Stromal cell of bone marrow (primary cell): ENCODE measurements around the gene ELF1.

Source experiments
- DNase-seq: peaks from one replicate; pipeline ENCODE4 v3.0.0-alpha.2; 2012; ENCODE audit warnings: low read depth

The ELF1 gene

DNA sequence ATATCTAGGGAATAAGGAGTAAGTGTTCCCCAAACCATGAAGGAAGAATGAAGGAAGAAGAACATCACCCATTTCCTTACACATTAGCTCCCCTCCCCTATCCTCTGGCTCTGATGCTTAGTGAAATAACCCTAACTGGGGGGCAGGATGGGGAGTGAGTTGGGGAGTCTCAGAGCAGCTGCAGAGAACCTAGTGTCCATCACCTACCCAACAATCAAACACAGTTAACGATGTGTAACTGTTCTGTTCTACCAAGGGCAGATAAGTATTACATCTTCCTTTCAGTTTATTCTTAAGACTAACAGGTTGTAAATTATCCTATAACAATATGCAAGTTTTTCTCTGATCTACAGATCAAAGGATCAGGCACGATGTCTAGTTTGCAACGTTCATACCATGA lies 12.8 kb downstream of the ELF1 start:
- no peak for DNase-seq

DNA sequence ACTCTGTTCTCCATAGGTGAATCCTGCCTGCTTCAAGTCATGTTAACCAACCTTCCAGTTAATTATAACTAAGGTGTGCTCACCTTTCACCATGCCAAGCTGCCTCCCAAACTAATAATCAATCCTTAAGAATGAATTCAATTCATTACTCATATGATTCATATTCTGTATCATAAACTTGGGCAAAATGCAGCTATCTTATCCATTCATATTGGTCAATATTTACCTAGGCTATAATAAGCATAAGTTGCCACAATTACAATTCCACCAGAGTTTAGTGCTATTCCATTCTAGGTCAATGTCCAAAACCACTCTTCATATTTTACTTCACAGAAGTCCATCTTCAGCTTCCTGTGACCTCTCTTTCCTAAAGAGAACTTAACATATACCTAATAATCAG lies 13.4 kb downstream of the ELF1 start:
- DNase-seq = no peak

DNA sequence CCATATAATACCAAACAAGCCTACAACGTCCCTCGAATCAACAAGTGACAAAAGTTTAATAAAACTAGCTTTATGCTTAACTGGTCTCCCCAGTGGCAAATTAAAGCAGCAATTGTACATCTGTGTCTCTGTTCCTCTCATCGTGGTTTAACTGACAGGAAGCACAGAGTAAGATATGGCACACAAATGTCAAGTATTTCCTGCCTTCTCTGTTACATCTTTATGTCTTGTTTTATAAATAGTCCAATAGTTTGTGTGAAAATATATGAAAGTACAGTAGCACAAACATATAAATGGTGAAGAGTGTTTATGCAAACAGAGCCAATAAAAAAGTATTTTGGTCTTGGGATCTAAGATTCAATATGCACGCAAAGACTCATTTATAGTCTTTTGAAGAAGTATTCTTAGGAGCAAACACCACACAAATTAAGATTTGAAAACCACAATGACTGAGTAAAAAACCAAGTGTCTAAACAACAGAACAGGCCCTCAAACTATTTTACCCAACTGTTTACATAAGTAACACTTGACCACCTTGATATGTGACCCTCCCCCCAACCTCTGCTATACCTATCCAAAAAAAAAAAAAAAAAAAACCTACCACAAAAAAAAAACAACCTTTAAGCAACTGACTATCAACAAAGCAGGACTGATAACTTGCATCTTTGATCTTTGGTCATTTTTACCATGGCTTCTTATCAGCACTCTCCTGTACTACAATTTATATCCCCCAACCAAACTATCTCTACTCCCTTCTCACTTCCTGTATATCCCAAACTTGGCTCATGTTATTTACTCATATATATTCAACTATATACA lies 14.0 kb downstream of the ELF1 start:
- DNase-seq = no peak

DNA sequence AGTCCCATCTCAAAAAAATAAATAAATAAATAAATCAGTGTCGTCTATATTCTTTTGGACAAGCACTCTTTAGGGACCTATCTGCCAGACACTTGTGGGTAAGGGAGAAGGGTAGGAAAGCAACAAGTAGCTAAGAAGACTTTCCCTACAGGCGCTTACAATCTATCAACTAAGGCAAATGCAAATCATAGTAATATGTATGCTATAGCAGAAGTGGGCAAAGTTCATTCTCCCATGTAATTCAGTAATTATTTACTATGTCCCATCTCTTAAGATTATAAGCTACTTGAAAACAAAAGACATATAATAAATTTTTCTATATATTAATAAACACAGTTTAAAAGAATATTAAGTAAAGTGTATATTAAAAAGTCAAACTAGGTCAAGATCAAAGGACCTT lies 16.5 kb downstream of the ELF1 start:
- DNase-seq = no peak

DNA sequence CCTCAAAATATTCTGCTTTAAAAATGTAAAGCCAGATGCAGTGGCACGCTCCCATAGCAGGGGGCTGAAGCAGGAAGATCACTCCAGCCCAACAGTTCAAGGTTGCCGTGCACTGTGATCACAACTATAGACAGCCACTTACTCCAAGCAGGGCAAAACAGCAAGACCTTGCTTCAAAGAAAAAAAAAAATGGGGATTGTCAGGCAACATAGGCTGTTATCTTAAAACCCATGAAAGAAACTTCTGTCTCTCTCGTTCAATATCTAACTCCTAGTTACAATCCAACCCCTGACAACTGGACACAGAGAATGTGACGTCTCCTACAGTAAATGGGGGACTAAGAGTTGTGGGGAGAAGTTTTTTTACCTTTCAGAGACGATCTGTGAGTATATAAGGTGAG lies 17.4 kb downstream of the ELF1 start:
- DNase-seq = no peak

DNA sequence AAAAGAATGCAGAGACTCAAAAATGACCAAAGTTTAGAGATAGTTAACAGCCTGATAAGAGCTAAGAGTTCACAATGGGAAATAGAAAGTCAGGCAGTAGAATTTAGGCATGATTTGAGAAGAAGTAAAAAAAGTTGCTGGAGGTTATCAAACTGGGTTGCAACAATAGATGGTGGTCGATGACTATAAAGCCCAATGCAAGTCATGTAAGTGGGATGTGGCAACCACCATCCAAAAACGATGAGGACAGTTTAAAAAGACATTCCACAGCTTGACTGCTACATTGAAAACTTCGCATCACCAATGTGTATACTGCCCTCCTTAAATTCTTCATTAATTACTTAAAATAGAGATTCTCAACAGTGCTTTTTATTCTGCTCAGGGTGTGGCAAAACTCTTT lies 19.7 kb downstream of the ELF1 start:
- DNase-seq = no peak

DNA sequence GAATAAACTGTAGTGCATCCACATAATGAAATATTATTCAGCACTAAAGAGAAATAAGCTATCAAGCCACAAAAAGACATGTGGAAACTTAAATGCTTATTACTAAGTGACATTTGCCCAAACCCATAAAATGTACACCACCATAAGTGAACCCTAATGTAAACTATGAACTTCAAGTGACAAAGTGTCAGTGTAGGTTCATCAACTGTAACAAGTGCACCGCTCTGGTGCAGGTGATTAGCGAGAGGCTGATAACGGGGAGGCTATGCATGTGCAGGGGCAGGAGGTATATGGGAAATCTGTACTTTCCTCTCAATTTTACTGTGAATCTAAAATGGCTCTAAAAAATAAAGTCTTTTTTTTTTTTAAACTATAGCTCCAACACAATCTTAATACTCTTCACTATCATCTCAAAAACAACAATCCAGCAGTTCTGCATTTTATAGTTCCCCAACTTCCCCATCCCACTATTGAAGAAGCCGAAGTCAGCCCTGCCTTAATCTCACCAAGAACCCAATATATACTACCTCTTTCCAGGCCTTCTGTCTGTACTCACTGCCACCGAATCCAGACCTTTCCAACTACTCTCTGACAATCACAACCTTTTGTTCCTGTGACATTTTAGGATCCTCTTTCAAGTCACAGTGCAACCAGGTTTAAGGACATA lies 22.6 kb downstream of the ELF1 start:
- no peak for DNase-seq

DNA sequence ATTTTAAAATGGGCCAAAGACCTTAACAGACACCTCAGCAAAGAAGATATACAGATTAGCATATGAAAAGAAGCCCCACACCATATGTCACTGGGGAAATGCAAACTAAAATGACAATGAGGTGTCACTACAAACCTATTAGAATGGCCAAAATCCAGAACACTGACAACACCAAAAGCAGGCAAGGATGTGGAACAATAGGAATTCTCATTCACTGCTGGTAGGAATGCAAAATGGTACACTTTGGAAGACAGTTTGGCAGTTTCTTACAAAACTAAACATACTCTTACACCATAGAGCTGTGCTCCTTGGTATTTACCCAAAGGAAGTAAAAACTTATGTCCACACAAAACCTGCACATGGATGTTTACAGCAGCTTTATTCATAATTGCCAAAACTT lies 23.1 kb downstream of the ELF1 start:
- no peak for DNase-seq

DNA sequence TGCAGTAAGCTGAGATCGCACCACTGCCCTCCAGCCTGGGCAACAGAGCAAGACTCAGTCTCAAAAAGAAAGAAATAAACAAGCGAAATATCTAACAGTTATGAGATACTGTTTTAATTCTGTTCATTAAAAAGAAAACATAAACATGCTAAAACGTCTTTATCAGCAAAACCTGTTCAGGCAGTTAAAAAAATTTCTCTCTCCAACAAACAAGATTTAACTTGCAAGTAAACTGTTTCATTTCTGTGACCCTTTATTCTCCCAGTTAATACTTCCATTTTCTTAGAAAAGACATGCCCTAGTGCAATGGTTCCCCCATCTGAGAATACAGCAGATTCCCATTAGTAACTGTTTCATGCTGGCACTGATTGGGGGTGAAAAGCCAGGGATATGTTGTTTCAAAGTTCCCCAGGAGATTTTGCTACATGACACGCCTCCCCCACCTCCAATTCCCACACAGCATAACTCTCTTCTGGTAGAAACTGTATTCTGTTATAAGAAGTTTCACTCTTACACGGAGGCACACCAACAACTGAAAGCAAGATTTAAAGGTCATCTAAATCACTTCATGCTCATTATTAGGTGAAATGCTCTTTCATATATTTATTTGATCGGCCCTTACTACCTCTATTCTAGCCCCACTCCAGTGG lies 24.4 kb downstream of the ELF1 start:
- no peak for DNase-seq

DNA sequence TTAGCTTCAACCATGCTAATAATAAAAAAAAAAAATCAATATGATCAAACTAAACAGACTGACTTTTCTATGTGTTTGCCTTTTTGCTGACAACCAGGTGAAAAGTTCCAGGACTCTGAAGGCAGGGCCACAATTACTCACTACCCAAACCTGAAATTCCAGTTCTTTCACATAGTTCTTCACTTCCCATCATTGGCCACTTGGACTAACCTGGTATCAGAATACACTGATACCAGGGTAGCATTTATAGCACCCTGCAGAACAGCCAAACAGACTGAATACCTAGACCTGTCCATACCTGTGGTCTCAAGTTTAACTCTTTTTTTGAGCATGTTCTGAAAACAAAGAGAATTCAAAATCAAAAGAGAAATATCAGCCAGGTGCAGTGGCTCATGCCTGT lies 25.1 kb downstream of the ELF1 start:
- no peak for DNase-seq

DNA sequence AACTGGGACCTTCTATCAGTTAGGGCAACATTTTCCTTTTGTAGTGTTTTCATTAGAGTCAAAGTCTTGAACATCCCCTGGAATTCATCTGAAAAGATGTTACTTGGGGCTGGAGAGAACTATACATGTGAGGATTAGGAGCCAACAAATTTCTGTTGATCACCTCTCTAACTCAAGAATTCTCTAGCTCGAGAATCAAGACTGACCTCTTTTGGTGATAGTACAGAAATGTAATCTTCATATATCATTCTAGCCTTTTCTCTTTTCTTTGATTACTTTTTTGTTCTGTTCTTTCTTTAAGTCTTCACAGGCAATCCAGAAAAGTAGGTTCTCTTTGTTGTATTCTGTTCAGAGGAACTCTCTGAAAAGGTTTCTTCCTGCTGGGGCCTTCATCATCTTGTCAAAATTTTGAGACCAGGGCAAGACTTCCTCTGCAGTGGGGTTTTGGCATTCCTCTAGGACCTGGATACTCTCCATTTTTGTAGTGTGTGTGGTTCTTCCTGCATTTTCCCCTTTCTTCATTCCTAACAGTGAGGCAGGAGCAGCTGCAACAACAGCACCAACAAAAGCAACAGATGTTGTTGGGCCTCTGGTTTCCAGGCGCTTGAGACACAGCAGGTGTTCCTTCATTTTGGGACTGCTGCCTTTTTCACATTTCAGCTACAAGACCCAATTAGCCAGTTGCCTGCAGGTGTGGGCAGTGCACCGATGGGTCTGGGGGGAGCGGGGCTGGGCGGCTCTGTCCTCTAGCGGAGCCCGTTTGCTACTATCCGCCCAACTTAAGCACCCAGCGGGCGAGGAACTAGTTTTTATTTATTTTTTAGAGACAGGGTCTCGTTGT lies 26.2 kb downstream of the ELF1 start:
- DNase-seq = no peak

DNA sequence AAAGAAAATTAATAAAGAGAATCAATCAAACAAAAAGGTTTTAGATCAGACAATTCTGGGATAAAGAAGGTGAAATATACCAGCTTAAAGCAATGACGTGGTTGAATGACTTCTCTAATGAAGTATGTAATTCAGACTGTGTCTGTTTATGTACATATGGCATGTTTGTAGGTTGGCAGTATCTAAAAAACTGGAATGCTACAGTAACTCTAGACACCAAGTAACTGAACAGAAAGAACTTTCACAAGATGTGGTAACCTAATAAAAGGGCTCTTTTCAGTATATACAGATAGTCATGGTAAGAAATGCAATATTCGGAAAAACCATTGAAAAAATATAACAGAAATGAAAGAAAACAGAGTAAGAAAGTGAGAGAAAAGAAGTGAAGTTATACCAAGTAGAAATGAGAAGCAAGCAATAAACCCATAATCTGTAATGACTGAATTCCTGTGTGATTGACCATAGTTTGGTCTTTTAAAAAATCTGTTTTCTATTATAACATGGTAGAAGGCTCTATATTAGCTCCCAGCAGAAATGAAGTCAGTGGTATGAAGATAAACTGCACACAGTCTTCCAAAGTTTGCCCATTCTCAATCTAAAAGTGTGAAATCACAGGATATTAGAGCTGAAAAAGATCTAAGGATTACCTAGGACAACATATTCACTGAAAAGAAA lies 31.4 kb downstream of the ELF1 start:
- DNase-seq = no peak

DNA sequence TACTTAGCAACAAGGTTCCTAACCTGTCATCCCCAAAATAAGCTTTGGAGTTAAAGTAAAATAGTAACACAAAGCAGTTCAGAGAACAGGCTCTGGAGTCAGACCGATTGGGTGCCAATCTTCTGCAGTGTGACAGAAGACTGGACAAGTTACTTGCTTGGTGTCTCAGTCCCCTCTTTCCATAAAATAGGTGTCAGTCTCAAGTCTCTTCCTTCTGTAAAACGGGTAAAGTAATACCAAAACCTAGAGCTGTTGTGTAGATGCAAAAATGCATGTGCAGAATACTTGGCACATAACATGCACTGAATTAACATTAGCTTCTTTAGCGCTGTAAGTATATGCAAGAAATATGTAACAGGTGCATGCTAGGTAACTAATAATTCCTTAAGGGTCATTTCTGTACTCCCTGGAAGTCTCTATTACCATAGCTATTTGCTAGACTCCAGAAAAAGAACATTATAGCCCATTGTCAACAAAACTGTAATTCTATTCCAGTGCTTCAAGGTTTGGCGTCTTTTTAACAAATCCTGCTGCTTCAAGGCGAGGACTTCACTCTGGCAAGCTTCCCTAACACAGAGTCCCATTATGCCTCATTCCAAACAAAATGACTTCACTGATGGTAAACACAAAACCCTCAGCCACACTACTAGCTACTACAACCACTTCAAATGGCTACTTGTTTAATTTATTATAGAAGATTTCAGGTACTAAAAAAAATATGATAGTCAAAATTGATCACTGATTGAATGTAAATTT lies 32.8 kb downstream of the ELF1 start:
- no peak for DNase-seq

DNA sequence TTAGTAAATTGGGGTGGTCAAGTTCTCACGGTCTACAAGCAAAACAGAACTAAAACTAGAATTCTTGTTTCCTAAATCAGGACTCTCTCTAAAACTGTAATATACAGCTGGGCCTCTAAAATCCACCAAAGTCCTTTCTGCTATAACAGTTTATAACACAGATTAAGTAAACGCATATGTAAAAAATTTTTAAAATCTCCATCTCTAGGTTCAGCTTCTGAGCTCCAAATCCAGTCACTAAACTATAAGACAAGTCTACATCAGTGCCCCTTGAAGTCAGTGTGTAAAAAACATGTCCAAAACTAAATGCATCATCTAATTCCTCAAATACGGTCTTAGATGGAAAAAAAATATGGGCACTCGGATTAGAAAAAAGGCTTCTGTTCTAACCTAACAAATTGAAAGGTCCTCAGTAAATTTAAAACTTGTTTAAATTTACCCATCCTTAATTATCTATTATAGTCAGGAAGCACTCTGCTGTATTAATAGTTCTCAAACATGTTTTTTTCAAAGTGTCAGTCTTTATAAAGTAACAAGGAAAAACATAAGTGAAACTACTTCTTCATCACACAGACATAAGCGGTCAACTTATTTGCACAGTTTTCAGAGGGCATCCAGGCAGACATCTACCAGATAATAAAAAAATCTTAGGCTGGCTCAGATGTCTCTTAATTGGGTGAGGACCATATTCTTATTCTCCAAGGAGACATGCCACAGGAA lies 33.6 kb downstream of the ELF1 start:
- no peak for DNase-seq

DNA sequence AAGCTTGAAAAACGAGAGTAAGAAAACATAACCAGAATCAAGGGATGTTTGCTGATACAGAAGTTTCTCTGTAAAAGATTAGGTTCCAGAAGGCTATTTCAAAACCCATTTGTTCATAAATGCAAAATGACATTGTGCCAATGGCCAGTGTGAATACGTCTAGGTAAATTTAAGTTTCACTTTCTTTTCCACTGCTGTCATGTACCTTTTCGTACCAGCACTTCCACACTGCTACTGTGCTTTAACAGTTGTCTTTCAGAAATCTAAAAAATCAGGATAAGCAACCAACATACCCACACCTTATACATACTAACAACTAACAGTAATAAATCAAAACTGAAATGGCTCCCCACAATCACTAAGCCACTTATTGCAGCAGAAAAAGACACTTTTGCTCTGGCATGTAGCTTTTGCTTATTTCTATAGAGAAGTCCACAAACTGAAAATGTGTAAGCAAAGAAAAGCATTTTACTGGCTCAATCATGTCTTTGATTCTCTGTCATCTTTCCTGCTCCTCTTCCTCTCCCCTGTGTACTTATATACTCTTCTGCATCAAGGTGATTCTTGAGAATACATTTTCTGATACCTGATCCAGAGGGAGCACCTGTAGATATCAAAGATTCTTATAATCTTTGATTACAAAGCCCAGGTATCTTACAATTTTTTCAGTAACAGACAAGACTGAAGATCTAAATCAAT lies 34.3 kb downstream of the ELF1 start:
- no peak for DNase-seq

DNA sequence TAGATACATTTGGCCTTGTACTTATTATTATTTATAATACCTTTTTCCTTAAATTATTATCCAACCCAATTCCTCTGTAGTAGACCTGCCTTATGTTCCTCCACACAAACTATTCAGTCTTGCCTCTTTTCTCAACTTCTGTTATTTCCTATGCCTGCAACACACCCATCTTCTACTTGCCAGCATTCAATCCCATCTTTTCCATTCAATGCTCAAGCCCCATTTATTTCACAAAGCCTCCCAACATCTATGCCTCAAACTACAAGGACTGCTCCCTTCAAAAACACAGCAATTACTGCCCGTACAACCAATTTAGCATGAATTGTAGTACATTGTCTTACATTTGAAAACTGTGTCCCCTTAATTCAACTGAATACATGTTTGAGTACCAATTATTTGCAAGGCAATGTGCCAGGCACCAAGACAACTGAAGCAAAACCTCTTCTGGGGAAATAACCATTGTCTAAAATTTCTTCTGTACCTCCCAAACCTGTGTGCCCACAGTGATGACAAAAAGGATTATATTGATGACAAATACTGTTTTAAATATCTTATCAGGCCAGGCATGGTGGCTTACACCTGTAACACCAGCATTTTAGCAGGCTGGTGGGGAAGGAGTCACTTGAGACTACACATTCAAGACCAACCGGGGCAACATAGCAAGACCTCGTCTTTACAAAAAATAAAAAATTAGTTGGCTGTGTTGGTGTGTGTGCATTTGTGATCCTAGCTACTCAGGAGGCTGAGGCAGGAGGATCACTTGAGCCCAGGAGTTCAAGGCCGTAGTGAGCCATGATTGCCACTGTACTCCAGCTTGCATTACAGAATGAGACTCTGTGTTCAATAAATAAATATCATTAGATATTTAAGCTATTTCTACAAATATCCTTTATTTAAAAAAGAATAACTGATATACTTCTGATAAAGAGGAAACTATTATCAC lies 35.1 kb downstream of the ELF1 start:
- DNase-seq = no peak

DNA sequence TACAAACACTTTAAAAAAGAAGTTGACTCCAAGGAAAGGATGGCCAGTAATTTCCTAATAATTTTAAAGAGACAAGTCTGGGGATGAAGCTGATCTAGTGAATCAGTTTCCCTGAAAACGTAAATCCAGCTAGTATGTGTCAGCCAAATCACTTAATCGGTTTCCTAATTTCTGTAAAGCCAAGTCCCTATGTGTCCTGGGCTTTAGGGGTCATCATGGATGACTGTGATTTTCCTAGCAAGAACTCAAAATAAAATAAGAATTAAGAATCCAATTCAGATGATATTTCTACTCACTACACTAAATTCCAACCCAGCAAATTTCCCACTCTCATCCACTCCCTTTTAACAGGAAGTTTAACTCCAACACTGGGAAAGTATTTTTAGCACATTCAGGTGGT lies 35.9 kb downstream of the ELF1 start:
- no peak for DNase-seq

DNA sequence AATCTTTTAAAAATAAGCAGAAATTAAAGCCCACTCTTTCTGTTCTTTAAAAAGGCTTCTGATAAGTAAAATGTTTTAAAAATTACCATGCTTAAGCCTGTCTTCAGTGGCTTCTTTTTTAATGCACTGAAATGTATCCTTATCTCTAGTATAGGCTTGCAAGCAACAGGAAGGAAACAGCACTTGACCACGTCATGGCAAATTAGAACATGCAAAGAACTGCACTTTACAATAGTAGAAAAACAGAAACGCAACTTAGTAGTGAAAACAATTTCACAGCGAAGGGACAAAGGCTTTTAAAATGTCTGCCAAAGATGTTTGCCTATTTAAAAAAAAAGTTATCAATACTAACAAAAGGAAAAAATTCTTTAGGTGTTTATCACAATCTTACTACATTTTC lies 36.3 kb downstream of the ELF1 start:
- DNase-seq = no peak

DNA sequence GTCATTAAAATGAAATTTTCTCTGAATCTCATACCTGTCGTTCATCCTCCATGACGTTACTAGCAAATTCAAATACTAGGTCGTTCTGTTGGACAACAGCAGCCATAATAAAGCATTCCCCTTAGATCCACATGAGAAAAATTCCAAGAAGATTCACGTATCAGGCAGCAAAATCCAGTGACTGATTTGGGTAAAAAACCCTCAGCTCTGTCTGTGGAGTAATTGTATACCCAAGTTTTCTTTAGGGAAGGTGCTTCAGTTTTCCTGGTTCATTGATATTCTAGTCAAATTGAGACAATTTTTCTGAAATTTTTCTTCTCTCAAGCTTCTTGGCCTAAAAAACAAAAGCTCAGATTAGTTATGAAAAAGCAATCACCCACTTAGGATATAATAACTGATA lies 37.2 kb downstream of the ELF1 start:
- no peak for DNase-seq
